Kidney epithelial cell (primary cell): ENCODE results near the gene CLCA1. TPM values are rescaled to one million over a fixed set of nuclear protein-coding genes. Genes with fewer than 3 reads are reported as not detected.

ENCODE experiments used
- DNase-seq: peaks from one replicate; pipeline ENCODE4 v3.0.0-alpha.2; 2010; ENCODE audit warnings: low read depth
- H3K27me3 ChIP-seq: 2 replicates; pipeline ENCODE4 v1.6.0; 2011; ENCODE audit warnings: low read length; ENCODE audit not compliant: control insufficient read depth, insufficient read depth
- H3K36me3 ChIP-seq: 2 replicates; pipeline ENCODE4 v1.5.1; 2011; ENCODE audit warnings: low read length; ENCODE audit not compliant: control insufficient read depth, insufficient read depth
- H3K4me3 ChIP-seq: 2 replicates; pipeline ENCODE4 v1.5.1; 2011; ENCODE audit warnings: low read depth, mild to moderate bottlenecking, control low read depth, low read length
- total RNA-seq: library from RNA; depleted of rRNA; stranded (reverse); fragments of >200 nt; gene quantifications from 2 replicates; pipeline ENCODE4 v1.2.3, GENCODE V29; 2015
- TF ChIP-seq, protein P1 (sequence below): IDR thresholded peaks from 2 replicates; pipeline ENCODE4 v1.5.1; 2011; ENCODE audit warnings: mild to moderate bottlenecking, moderate library complexity, low read length, control low read depth, inconsistent platforms; ENCODE audit not compliant: insufficient read depth, poor library complexity, severe bottlenecking

CLCA1 gene
- total RNA-seq, 1 donor from 2014 or later: not detected

DNA sequence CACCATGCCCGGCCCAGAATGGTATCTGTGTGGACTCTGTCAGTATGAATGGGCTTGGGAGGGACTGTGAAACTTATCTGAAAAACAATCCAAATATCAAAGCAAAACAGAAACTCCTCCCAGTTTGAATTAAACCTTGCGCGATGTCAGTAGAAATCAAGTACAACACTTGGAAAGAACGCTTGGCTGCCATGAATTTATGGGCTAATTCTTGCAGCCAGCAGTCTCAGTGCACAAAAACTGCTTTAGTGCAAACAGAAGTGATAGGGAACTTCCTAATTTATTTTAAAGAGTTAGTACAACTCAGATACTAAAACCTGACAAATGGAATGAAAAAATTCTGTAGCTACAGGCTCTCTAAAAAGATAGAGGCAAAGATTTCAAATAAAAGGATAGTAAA is 8.5 kb downstream of the CLCA1 start:
- TF ChIP-seq, protein P1, sequence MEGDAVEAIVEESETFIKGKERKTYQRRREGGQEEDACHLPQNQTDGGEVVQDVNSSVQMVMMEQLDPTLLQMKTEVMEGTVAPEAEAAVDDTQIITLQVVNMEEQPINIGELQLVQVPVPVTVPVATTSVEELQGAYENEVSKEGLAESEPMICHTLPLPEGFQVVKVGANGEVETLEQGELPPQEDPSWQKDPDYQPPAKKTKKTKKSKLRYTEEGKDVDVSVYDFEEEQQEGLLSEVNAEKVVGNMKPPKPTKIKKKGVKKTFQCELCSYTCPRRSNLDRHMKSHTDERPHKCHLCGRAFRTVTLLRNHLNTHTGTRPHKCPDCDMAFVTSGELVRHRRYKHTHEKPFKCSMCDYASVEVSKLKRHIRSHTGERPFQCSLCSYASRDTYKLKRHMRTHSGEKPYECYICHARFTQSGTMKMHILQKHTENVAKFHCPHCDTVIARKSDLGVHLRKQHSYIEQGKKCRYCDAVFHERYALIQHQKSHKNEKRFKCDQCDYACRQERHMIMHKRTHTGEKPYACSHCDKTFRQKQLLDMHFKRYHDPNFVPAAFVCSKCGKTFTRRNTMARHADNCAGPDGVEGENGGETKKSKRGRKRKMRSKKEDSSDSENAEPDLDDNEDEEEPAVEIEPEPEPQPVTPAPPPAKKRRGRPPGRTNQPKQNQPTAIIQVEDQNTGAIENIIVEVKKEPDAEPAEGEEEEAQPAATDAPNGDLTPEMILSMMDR: no peak
- Histone ChIP-seq H3K36me3 (no peaks in the 10 kb centered on the region), H3K27me3 (no peaks in the 10 kb centered on the region), H3K4me3 (no peak overlapping the region)
- DNase-seq: no peak

DNA sequence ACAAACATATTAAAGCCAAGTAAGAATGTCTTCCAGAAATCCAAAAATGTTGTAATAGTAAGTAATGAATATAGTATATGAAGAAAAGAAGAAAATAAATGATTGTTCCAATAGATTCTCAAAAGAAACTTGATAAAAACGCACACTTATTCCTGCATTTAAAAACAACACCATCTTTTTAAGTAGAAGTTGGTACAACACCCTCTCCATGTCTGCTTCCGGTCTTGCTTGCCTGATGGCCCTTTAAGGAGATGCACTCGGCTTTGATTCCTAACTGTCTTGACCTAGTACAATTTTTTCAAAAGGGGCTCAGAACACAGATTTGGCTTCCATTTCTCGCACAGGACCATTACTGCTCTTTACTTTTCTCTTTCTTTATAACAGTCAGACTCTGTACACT is 9.0 kb downstream of the CLCA1 start:
- Histone ChIP-seq H3K36me3 (no peaks in the 10 kb centered on the region), H3K4me3 (no peak overlapping the region), H3K27me3 (no peaks in the 10 kb centered on the region)
- TF ChIP-seq, protein P1: no peak
- no peak for DNase-seq

DNA sequence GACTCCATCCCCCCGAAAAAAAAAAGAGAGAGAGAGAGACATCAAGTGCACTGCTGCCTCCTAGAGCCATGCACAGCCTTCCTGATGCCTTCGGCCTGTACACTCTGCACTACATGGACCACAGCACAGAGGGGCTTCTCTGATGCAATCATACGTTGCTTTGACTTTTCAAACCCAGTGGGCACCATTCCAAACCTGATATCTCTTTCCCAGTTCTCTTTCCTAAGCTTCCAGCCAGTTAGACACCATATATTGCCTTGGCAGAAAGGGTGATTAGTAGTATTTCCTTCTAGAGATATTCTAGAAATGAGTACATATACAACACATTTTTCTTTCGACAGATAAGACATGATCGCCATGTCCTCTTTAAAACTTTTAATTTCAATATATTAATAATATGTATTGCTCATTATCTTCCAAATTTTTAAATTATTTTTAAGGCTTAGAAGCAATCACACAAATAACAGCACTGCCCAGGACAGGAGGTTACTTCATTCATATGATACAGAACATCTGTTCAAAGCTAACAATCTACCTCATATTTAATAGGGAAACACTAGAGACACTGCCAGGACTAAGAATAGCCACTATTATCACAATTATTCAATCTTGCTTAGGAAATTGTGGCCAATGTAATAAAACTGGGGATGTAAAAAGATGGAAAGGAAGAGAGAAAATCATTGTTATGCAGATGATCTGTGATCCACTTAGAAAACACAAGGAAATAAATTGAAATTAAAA is 9.9 kb downstream of the CLCA1 start:
- TF ChIP-seq, protein P1: no peak
- no peak overlapping the region for H3K4me3 ChIP-seq
- no peak for DNase-seq
- H3K36me3 ChIP-seq: no peaks in the 10 kb centered on the region
- no peaks in the 10 kb centered on the region for H3K27me3 ChIP-seq

DNA sequence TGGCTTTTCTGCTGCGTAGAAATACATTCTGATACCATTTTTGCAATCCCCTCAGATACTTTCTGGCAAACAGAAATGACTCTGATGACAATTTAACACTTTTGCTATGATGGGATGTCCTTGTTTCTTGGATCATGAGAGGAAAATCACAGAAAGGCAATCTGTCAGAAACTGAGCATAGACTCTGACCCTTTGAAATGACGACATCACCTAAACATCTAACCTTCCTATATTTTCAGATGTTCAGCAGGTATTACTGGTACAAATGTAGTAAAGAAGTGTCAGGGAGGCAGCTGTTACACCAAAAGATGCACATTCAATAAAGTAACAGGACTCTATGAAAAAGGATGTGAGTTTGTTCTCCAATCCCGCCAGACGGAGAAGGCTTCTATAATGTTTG is 13.2 kb downstream of the CLCA1 start:
- no peaks in the 10 kb centered on the region for H3K27me3 ChIP-seq
- TF ChIP-seq, protein P1: no peak
- H3K4me3 ChIP-seq: no peak overlapping the region
- no peak for DNase-seq
- no peaks in the 10 kb centered on the region for H3K36me3 ChIP-seq

DNA sequence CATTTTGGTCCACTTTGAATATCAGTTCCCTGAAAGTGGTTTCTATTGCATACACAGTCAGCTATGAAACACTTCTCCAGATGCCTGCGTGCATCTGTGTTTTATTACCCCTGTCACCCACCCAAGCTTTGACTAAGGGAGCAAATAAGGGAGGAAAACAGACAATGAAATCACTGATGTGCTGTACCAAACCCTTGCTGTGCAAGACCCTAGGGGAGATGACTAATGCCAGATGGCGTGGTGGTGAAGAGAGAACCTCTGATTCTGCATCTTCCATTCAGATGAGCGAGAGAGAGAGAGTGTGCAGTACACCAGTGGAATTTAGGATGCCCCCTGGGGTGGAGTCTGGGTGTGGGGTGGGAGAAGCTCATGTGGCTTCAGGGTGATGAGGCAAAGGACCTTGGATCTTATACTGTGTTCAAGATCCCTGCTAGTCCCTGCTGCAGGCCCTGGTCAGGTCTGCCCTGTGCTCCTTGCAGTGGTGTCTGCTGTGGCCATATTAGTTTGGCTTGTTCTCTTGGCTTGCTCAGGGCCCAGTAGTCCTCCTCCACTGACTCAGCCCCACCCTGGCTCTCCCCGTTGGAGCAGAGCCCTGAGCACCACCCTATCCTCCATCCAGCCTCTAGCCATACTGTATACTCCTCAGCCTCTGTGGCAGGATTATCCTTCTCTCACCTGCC is 18.5 kb downstream of the CLCA1 start:
- no peaks in the 10 kb centered on the region for H3K36me3 ChIP-seq
- H3K27me3 ChIP-seq: no peaks in the 10 kb centered on the region
- no peak overlapping the region for H3K4me3 ChIP-seq
- TF ChIP-seq, protein P1: no peak
- peak; percentile 38 for DNase-seq
